ENCODE data around the gene ARPC5.

Gene ARPC5

GRCh38 chr1:183676586-183677189 lies 41.1 kb upstream of the ARPC5 start:
- no peaks in the 10 kb centered on the region; the same call in 1 of the 2 replicates for H3K9me3 ChIP-seq (ENCODE audit: control insufficient read depth, insufficient read depth, low read length)
- H3K4me3 ChIP-seq (ENCODE audit: low read length), result no peak overlapping the region
- no peaks in the 10 kb centered on the region for H3K4me1 ChIP-seq (ENCODE audit: control insufficient read depth, low read length)
- H3K36me3 ChIP-seq (ENCODE audit: control insufficient read depth, low read length), result no peaks in the 10 kb centered on the region
- H3K27ac ChIP-seq (ENCODE audit: low read depth, low read length), result no peak overlapping the region
- no peaks in the 10 kb centered on the region for H3K79me2 ChIP-seq (ENCODE audit: control insufficient read depth, low read length)
- no peaks in the 10 kb centered on the region for H4K20me1 ChIP-seq (ENCODE audit: control insufficient read depth, insufficient read depth, low read depth, low read length)
- H3K4me2 ChIP-seq (ENCODE audit: low read length), result no peak overlapping the region
- H3F3A ChIP-seq (ENCODE audit: control insufficient read depth, insufficient read depth), result no peaks in the 10 kb centered on the region
- TF ChIP-seq CTCF (IDR thresholded peaks at IDR 0.05; ENCODE audit: low read depth, low read length, poor library complexity, severe bottlenecking), result no peak
- TF ChIP-seq EZH2phosphoT487 (IDR thresholded peaks at IDR 0.05; ENCODE audit: borderline replicate concordance, low read length), result no peak
- peaks cover 15% of the 10 kb centered on the region for H3K27me3 ChIP-seq (ENCODE audit: control insufficient read depth, low read length)
- no peaks in the 10 kb centered on the region for H3K9me2 ChIP-seq (replicated peaks; ENCODE audit: control insufficient read depth, low read length)

DNA sequence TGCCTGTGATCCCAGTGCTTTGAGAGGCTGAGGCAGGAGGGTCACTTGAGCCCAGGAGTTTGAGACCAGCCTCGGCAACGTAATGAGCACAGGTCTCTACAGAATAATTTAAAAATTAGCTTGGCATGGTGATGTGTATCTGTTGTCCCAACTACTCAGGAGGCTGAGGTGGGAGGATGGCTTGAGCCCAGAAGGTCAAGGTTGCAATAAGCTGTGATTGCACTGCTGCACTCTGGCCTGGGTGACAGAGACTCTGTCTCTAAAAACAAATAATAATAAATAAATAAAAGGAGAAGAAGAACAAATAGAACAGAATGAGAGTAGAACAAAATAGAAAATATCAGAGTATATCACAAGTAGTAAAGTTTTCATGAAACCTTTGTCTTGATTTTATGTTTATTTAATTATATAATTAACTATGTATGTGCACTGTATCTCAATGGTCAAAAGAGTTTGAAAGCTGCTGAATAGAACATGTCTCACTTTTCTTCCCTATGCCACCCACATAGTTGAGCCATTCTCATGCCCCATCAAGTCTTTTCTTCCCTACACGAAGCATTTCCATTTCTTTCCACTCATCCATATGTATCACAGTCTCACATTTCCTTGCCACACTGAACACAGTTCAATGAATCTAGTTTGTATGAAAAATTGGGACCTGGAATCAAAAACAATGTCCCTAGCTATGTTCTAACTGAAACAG lies 40.5 kb upstream of the ARPC5 start:
- peaks cover 15% of the 10 kb centered on the region for H3K27me3 ChIP-seq (ENCODE audit: control insufficient read depth, low read length)
- H3K4me2 ChIP-seq (ENCODE audit: low read length), result no peak overlapping the region
- no peaks in the 10 kb centered on the region for H3K79me2 ChIP-seq (ENCODE audit: control insufficient read depth, low read length)
- no peaks in the 10 kb centered on the region; the same call in 1 of the 2 replicates for H3K9me3 ChIP-seq (ENCODE audit: control insufficient read depth, insufficient read depth, low read length)
- H3K4me1 ChIP-seq (ENCODE audit: control insufficient read depth, low read length), result no peaks in the 10 kb centered on the region
- H3K9me2 ChIP-seq (replicated peaks; ENCODE audit: control insufficient read depth, low read length), result no peaks in the 10 kb centered on the region
- H3K4me3 ChIP-seq (ENCODE audit: low read length), result no peak overlapping the region
- H3K36me3 ChIP-seq (ENCODE audit: control insufficient read depth, low read length), result no peaks in the 10 kb centered on the region
- H3F3A ChIP-seq (ENCODE audit: control insufficient read depth, insufficient read depth), result no peaks in the 10 kb centered on the region
- no peaks in the 10 kb centered on the region for H4K20me1 ChIP-seq (ENCODE audit: control insufficient read depth, insufficient read depth, low read depth, low read length)
- no peak overlapping the region for H3K27ac ChIP-seq (ENCODE audit: low read depth, low read length)
- TF ChIP-seq EZH2phosphoT487 (IDR thresholded peaks at IDR 0.05; ENCODE audit: borderline replicate concordance, low read length) (no peak), CTCF (IDR thresholded peaks at IDR 0.05; ENCODE audit: low read depth, low read length, poor library complexity, severe bottlenecking) (no peak)

GRCh38 chr1:183675381-183675780 lies 39.8 kb upstream of the ARPC5 start:
- no peaks in the 10 kb centered on the region for H3F3A ChIP-seq (ENCODE audit: control insufficient read depth, insufficient read depth)
- H4K20me1 ChIP-seq (ENCODE audit: control insufficient read depth, insufficient read depth, low read depth, low read length), result no peaks in the 10 kb centered on the region
- TF ChIP-seq EZH2phosphoT487 (IDR thresholded peaks at IDR 0.05; ENCODE audit: borderline replicate concordance, low read length), result no peak
- TF ChIP-seq CTCF (IDR thresholded peaks at IDR 0.05; ENCODE audit: low read depth, low read length, poor library complexity, severe bottlenecking), result no peak
- H3K36me3 ChIP-seq (ENCODE audit: control insufficient read depth, low read length), result no peaks in the 10 kb centered on the region
- H3K4me3 ChIP-seq (ENCODE audit: low read length), result no peak overlapping the region
- H3K79me2 ChIP-seq (ENCODE audit: control insufficient read depth, low read length), result no peaks in the 10 kb centered on the region
- no peak overlapping the region for H3K27ac ChIP-seq (ENCODE audit: low read depth, low read length)
- peaks cover 15% of the 10 kb centered on the region for H3K27me3 ChIP-seq (ENCODE audit: control insufficient read depth, low read length)
- no peaks in the 10 kb centered on the region; the same call in 1 of the 2 replicates for H3K9me3 ChIP-seq (ENCODE audit: control insufficient read depth, insufficient read depth, low read length)
- H3K4me1 ChIP-seq (ENCODE audit: control insufficient read depth, low read length), result no peaks in the 10 kb centered on the region
- H3K9me2 ChIP-seq (replicated peaks; ENCODE audit: control insufficient read depth, low read length), result no peaks in the 10 kb centered on the region
- no peak overlapping the region for H3K4me2 ChIP-seq (ENCODE audit: low read length)

All from DOHH2 (cell line).